Dendritic cell treated with granulocyte-macrophage colony-stimulating factor and Interleukin-4, amounts not matched to agents 40 ng/mL and 50 ng/mL, for 4 days (primary cell): ENCODE measurements around the gene CHRNG.
A peak's percentile ranks its signal among the peaks of the same experiment; 100 is the strongest.

Source experiments
- H3K27ac Mint-ChIP-seq: one replicate; pipeline ENCODE4 v1.8.0; 2022; ENCODE audit warnings: mild to moderate bottlenecking, mixed read lengths
- H3K27me3 Mint-ChIP-seq: one replicate; pipeline ENCODE4 v1.8.0; 2022; ENCODE audit warnings: mild to moderate bottlenecking, mixed read lengths
- H3K36me3 Mint-ChIP-seq: one replicate; pipeline ENCODE4 v1.8.0; 2022; ENCODE audit warnings: low read depth, mixed read lengths
- H3K4me1 Mint-ChIP-seq: one replicate; pipeline ENCODE4 v1.8.0; 2022; ENCODE audit warnings: low read depth, mixed read lengths
- H3K4me3 Mint-ChIP-seq: one replicate; pipeline ENCODE4 v1.8.0; 2022; ENCODE audit warnings: mild to moderate bottlenecking, moderate library complexity, mixed read lengths
- H3K9me3 Mint-ChIP-seq: one replicate; pipeline ENCODE4 v1.8.0; 2022; ENCODE audit warnings: mixed read lengths
- intact Hi-C: fragments of 100-400 bp; cut with micrococcal nuclease; formaldehyde crosslinking; loops from one replicate; pipeline ENCODE4 v1.15.0; 2022

Gene CHRNG

GRCh38 chr2:232539298-232540231, at the start of gene CHRNG:
CHRNG (plus strand) TSS chr2:232539692; CDS start chr2:232539748, 56 bp downstream.
- Mint-ChIP-seq H3K36me3 (peaks cover 32% of the 10 kb centered on the region), H3K27ac (peak within 1 kb of the TSS; percentile 78), H3K9me3 (peaks cover 24% of the 10 kb centered on the region), H3K4me1 (peaks cover 71% of the 10 kb centered on the region), H3K27me3 (peaks cover 1% of the 10 kb centered on the region), H3K4me3 (peak within 1 kb of the TSS; percentile 44)
- intact Hi-C loops: no loop called here

DNA sequence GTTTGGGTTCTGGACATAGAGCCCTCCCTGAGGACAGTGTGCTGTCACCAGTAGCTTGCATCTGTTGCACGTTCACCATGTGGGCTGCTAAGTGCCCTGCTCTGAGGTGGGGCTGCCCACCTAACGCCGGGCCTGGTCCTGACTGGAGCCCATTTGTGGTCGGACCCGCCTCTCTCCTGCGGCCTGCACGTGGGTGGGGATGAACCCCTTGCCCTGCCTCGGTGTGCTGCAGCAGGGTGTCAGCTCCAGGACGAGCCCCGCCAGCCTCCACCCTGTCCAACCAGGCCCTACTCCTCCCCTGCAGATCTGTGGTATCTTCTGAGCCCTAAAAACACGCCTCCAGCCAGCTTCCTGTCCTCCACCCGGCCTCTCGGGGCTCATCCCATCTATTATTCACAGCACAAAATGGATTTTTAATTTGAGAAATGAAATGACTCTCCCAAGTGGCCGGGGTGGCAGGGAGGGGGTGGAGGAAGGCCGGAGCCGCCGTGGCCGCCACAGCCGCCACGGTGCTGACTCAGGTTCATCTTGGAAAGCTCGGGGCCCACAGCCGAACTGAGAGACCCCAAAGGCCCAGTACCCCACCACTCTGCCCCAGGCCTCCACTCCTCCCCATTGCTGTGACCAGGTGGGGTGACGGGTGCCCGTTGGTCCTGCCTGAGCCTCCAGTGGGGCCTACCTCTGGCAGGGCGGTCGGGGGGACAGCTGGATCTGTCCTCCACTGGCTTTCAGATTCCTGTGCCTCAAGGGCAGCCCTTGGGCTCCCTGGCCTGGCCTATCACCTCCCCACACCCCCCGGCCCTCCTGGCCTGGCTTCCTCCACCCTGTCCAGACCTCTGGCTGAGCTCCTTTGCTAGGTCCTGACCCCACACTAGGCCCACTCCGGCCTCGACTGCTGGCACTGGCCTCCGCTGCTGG, 49.0 kb upstream of the CHRNG start:
- H3K27ac Mint-ChIP-seq: no peak overlapping the region
- H3K4me1 Mint-ChIP-seq: no peaks in the 10 kb centered on the region
- intact Hi-C loops: no loop called here
- H3K27me3 Mint-ChIP-seq: peaks cover 56% of the 10 kb centered on the region
- no peak overlapping the region for H3K4me3 Mint-ChIP-seq
- H3K36me3 Mint-ChIP-seq: no peaks in the 10 kb centered on the region
- H3K9me3 Mint-ChIP-seq: no peaks in the 10 kb centered on the region

GRCh38 chr2:232491139-232491780, 48.2 kb upstream of the CHRNG start:
- Mint-ChIP-seq H3K4me3 (no peak overlapping the region), H3K36me3 (no peaks in the 10 kb centered on the region), H3K27me3 (peaks cover 50% of the 10 kb centered on the region), H3K27ac (no peak overlapping the region), H3K4me1 (no peaks in the 10 kb centered on the region), H3K9me3 (no peaks in the 10 kb centered on the region)
- intact Hi-C loops: no loop called here

GRCh38 chr2:232492236-232492848, 47.1 kb upstream of the CHRNG start:
- intact Hi-C loops: no loop called here
- Mint-ChIP-seq H3K4me1 (no peaks in the 10 kb centered on the region), H3K4me3 (no peak overlapping the region), H3K27me3 (peaks cover 41% of the 10 kb centered on the region), H3K27ac (no peak overlapping the region), H3K9me3 (no peaks in the 10 kb centered on the region), H3K36me3 (no peaks in the 10 kb centered on the region)

GRCh38 chr2:232492963-232493700, 46.4 kb upstream of the CHRNG start:
- H3K9me3 Mint-ChIP-seq: no peaks in the 10 kb centered on the region
- H3K27ac Mint-ChIP-seq: no peak overlapping the region
- no peak overlapping the region for H3K4me3 Mint-ChIP-seq
- no peaks in the 10 kb centered on the region for H3K4me1 Mint-ChIP-seq
- no peaks in the 10 kb centered on the region for H3K36me3 Mint-ChIP-seq
- intact Hi-C loops: no loop called here
- H3K27me3 Mint-ChIP-seq: peaks cover 39% of the 10 kb centered on the region

DNA sequence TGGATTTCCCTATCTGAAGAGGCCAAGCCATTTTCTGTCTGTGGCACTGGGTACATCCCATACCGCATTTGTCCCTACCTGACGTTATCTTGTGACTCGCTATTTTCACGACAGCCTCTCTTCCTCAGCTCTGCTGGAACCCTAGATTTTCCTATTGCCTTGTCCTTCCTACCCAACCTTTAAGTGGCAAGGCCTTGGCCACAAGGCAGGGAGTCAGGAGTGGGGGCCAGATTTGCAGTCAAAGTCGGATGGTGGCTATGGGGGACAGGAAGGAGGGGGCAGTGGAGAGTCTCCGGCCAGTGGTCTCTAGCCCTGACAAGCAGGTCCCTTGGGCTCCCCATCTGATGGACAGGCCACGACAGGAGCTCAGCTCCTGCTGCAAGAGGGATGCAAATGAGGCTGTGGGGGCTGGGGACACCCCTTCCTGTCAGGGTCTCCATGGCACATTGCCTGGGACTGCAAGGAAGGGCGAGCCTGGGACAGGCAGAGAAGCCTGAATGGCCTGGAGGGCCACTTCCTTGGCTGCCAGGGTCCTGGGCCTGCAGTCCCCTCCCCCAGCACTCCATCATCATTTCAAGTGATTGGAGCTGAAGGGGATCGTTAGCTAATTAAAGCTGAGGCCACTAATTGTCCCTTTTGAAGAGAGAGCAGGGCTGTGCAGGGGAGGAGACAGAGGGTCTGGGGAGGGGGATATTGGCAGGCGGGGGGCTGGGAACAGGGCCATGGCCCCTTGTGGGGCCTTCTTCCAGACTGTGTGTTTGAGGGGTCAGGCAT, 45.6 kb upstream of the CHRNG start:
- H3K4me3 Mint-ChIP-seq: no peak overlapping the region
- no peaks in the 10 kb centered on the region for H3K4me1 Mint-ChIP-seq
- H3K36me3 Mint-ChIP-seq: no peaks in the 10 kb centered on the region
- no peaks in the 10 kb centered on the region for H3K9me3 Mint-ChIP-seq
- H3K27ac Mint-ChIP-seq: no peak overlapping the region
- H3K27me3 Mint-ChIP-seq: peaks cover 34% of the 10 kb centered on the region
- intact Hi-C loops: no loop called here

GRCh38 chr2:232494542-232494941, 45.0 kb upstream of the CHRNG start:
- Mint-ChIP-seq H3K27ac (no peak overlapping the region), H3K36me3 (no peaks in the 10 kb centered on the region), H3K9me3 (no peaks in the 10 kb centered on the region), H3K4me3 (no peak overlapping the region), H3K4me1 (no peaks in the 10 kb centered on the region), H3K27me3 (peaks cover 28% of the 10 kb centered on the region)
- intact Hi-C loops: no loop called here

GRCh38 chr2:232495292-232495691, 44.2 kb upstream of the CHRNG start:
- intact Hi-C loops: no loop called here
- H3K36me3 Mint-ChIP-seq: no peaks in the 10 kb centered on the region
- peaks cover 24% of the 10 kb centered on the region for H3K27me3 Mint-ChIP-seq
- no peaks in the 10 kb centered on the region for H3K4me1 Mint-ChIP-seq
- H3K4me3 Mint-ChIP-seq: no peak overlapping the region
- no peaks in the 10 kb centered on the region for H3K9me3 Mint-ChIP-seq
- H3K27ac Mint-ChIP-seq: no peak overlapping the region

DNA sequence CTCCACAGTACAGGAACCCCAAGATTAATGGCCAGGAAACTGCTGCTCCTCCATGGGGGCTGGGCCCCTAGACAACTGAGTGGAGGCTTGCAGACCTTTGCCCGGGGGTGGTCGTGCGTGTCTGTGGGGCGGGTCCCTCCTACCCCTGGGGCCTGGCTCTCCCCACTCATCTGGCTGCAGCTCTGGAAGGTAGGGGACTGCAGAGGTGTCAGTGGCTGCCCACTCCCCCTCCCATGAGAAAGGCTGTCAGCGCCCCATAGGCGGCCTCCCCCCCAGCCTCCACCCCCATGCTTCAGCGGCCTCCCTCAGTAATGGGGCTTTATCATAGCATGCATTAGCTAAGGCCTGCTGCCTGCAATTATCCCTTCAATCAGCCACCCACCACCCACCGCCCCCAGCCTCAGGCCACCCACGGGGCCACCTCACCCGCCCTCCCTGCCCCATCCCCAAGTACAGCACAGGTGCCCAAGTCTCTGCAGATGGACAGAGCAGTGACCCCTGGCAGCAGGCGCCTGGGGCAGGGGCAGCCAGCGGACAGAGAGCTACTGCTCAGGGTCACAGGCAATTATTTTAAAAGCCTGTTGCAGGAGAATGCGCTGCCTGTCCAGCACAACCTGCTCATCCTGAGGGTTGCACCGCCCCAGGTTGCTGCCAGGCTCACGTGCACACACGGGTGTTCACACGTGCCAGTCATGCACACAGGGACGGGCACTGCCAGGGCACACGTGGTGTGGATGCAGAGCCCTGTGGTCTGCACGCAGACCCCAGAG, 42.8 kb upstream of the CHRNG start:
- Mint-ChIP-seq H3K4me3 (no peak overlapping the region), H3K36me3 (no peaks in the 10 kb centered on the region), H3K27ac (no peak overlapping the region), H3K4me1 (no peaks in the 10 kb centered on the region), H3K27me3 (peaks cover 32% of the 10 kb centered on the region), H3K9me3 (no peaks in the 10 kb centered on the region)
- intact Hi-C loops: no loop called here

GRCh38 chr2:232497348-232497747, 42.1 kb upstream of the CHRNG start:
- no peaks in the 10 kb centered on the region for H3K4me1 Mint-ChIP-seq
- no peak overlapping the region for H3K4me3 Mint-ChIP-seq
- H3K27me3 Mint-ChIP-seq: peaks cover 34% of the 10 kb centered on the region
- H3K9me3 Mint-ChIP-seq: no peaks in the 10 kb centered on the region
- intact Hi-C loops: no loop called here
- H3K36me3 Mint-ChIP-seq: no peaks in the 10 kb centered on the region
- H3K27ac Mint-ChIP-seq: no peak overlapping the region

DNA sequence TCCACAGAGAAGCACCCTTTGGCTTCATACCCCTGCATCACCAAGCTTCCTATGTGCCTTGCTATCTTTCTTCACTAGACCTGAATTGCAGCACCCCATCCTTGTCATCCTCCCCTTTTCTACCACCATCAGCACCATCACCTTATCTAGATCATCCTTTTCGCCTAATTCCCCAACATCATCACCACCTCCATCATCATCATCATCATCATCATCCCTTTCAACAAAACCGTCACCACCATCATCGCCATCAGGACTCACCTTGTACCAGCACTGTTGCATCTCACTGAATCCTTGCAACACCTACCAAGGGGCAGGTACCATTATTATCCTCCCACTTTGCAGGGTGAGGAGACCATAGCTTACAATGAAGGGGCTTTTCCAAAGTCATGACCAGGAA, 41.0 kb upstream of the CHRNG start:
- H3K27ac Mint-ChIP-seq: no peak overlapping the region
- H3K4me1 Mint-ChIP-seq: peaks cover under 1% of the 10 kb centered on the region
- intact Hi-C loops: no loop called here
- H3K9me3 Mint-ChIP-seq: no peaks in the 10 kb centered on the region
- no peaks in the 10 kb centered on the region for H3K36me3 Mint-ChIP-seq
- H3K27me3 Mint-ChIP-seq: peaks cover 39% of the 10 kb centered on the region
- H3K4me3 Mint-ChIP-seq: no peak overlapping the region

GRCh38 chr2:232501331-232501771, 38.1 kb upstream of the CHRNG start:
- peaks cover 65% of the 10 kb centered on the region for H3K27me3 Mint-ChIP-seq
- H3K36me3 Mint-ChIP-seq: no peaks in the 10 kb centered on the region
- H3K4me1 Mint-ChIP-seq: peaks cover 6% of the 10 kb centered on the region
- intact Hi-C loops: no loop called here
- H3K27ac Mint-ChIP-seq: no peak overlapping the region
- no peaks in the 10 kb centered on the region for H3K9me3 Mint-ChIP-seq
- no peak overlapping the region for H3K4me3 Mint-ChIP-seq
